Central memory CD8-positive, alpha-beta T cell (primary cell): ENCODE results near the gene LYRM4.

Experiments used
- ATAC-seq: fragments of 150-1000 bp; cut with Tn5 transposase; replicated peaks from 2 replicates; pipeline ENCODE4 v1.10.0; 2022; ENCODE audit warnings: mild to moderate bottlenecking, moderate FRiP score, moderate number of reproducible peaks; ENCODE audit not compliant: poor library complexity, severe bottlenecking; ENCODE audit errors: extremely low read depth
- DNase-seq, 2 donors: peaks; one replicate each; pipeline ENCODE4 v3.0.0; 2021; ENCODE audit warnings: low spot score in 2 of 2
- H3K27ac Mint-ChIP-seq: one replicate; pipeline ENCODE4 v1.8.0; 2022; ENCODE audit warnings: low read depth, mild to moderate bottlenecking, moderate library complexity, mixed read lengths
- H3K27me3 Mint-ChIP-seq: one replicate; pipeline ENCODE4 v1.8.0; 2022; ENCODE audit warnings: mixed read lengths
- H3K36me3 Mint-ChIP-seq: one replicate; pipeline ENCODE4 v1.8.0; 2022; ENCODE audit warnings: mild to moderate bottlenecking, moderate library complexity, mixed read lengths; ENCODE audit not compliant: insufficient read depth
- H3K4me1 Mint-ChIP-seq: one replicate; pipeline ENCODE4 v1.8.0; 2022; ENCODE audit warnings: mixed read lengths
- H3K4me3 Mint-ChIP-seq: one replicate; pipeline ENCODE4 v1.8.0; 2022; ENCODE audit warnings: mild to moderate bottlenecking, moderate library complexity, mixed read lengths
- H3K9me3 Mint-ChIP-seq: one replicate; pipeline ENCODE4 v1.8.0; 2022; ENCODE audit warnings: mixed read lengths

LYRM4 gene

GRCh38 chr6:5153186-5153585 is 107.6 kb downstream of the LYRM4 start:
- ATAC-seq (no peak), DNase-seq (no peak)
- H3K4me3 Mint-ChIP-seq, result no peak overlapping the region
- no peaks in the 10 kb centered on the region for H3K36me3 Mint-ChIP-seq
- H3K9me3 Mint-ChIP-seq, result no peaks in the 10 kb centered on the region
- no peaks in the 10 kb centered on the region for H3K27me3 Mint-ChIP-seq
- H3K4me1 Mint-ChIP-seq, result no peaks in the 10 kb centered on the region
- H3K27ac Mint-ChIP-seq, result no peak overlapping the region

DNA sequence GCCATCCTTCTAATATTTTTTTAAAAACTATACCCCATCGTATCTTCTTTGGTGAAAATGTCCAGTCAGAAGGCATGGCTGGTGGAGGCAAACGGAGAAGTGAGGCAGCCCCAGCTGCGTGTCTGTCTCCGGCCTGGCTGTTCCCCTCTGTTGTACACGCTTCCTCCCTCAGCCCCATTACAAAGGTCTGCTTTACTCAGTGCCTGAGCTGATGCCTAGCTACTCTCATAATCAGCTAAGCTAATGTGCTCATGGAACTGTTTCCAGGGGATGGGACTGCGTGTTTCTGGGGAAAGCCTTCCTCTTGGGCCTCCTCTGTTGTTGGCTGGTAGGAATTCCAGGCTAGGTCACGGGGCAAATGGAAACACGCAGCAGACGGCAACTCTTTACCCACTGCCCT is 108.3 kb downstream of the LYRM4 start:
- H3K4me3 Mint-ChIP-seq, result no peak overlapping the region
- no peaks in the 10 kb centered on the region for H3K9me3 Mint-ChIP-seq
- no peaks in the 10 kb centered on the region for H3K36me3 Mint-ChIP-seq
- H3K4me1 Mint-ChIP-seq, result no peaks in the 10 kb centered on the region
- no peaks in the 10 kb centered on the region for H3K27me3 Mint-ChIP-seq
- ATAC-seq (no peak), DNase-seq (no peak)
- H3K27ac Mint-ChIP-seq, result no peak overlapping the region

GRCh38 chr6:5151955-5152401 is 108.8 kb downstream of the LYRM4 start:
- ATAC-seq (no peak), DNase-seq (no peak)
- Mint-ChIP-seq H3K36me3 (no peaks in the 10 kb centered on the region), H3K9me3 (no peaks in the 10 kb centered on the region), H3K27ac (no peak overlapping the region), H3K4me3 (no peak overlapping the region), H3K4me1 (no peaks in the 10 kb centered on the region), H3K27me3 (no peaks in the 10 kb centered on the region)

DNA sequence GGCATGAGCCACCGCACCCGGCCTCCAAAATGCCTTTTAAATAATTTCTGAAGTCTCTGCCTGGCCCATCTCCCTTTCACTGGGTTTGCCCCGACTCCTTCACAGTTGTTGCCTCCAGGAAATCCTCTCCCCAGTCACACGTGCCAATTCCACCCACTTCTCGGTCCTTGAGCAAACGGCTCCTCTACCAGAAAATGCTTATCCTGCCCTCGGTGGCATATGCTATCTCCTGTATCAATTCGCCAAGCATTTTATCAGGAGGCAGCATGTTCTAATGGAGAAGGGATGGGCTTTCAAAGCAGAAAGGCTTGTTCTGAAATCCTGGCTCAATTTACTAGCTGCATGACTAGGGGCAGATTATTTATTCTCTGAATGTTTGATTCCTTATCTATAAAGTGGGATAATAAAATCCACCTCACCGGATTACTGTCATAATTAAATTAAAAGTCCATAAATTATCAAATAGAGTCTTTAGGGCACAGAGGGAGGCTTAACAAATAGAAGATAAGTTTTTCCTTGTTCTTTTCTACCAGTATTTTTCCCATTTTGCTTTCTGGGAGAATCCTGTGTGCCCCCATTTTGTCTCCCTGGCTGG is 109.3 kb downstream of the LYRM4 start:
- H3K4me3 Mint-ChIP-seq, result no peak overlapping the region
- no peak for DNase-seq
- no peak for ATAC-seq

DNA sequence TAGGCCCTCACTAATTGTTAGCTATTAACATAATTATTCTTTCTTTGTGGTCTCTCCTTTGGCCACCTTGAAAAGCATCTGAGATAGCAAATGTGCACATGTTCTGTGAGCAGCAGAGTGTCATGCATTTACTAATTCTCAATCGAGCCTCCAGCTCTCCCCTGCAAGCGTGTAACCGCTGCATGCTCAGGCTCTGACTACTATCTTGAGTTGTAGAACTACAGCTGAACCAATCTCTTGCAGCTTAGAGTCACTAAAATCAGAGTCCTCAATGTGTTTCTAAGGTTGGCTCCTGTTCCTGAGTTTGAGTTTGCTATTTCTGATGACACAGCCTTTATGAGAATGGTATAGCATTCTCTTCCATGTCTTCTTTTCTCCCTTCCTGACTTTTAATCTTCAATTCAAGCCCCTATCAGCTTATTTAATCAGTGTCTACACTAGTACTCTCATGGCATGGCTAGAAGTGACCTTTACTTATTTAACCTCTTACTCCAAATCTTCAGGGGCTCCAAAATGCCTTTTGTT is 110.1 kb downstream of the LYRM4 start:
- no peak overlapping the region for H3K4me3 Mint-ChIP-seq
- H3K36me3 Mint-ChIP-seq, result no peaks in the 10 kb centered on the region
- no peaks in the 10 kb centered on the region for H3K27me3 Mint-ChIP-seq
- no peaks in the 10 kb centered on the region for H3K9me3 Mint-ChIP-seq
- DNase-seq, result no peak
- ATAC-seq, result no peak
- no peak overlapping the region for H3K27ac Mint-ChIP-seq
- no peaks in the 10 kb centered on the region for H3K4me1 Mint-ChIP-seq

More for the DNA sequence above, 109.3 kb downstream of the LYRM4 start:
- Mint-ChIP-seq H3K27me3 (no peaks in the 10 kb centered on the region), H3K9me3 (no peaks in the 10 kb centered on the region), H3K27ac (no peak overlapping the region), H3K4me1 (no peaks in the 10 kb centered on the region), H3K36me3 (no peaks in the 10 kb centered on the region)

DNA sequence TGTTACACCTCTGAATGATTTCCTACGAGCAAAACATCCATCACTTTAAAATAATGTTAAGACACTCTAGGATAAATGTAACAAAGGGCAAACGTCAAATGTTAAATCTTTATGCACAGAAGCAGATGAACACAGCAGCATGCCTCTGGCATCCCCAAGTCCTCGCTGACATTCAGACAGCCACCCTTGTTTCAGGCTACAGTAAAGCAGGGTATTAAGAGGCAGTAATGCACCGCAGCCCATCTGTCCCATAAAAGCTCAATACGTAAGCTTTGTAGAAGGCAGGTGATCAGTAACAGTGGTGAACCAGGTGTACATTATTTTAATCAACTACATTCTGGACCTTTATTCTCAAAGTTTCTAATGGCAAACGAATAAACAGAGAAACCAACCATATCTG is 110.9 kb downstream of the LYRM4 start:
- Mint-ChIP-seq H3K9me3 (no peaks in the 10 kb centered on the region), H3K36me3 (no peaks in the 10 kb centered on the region), H3K27me3 (no peaks in the 10 kb centered on the region), H3K4me3 (no peak overlapping the region), H3K27ac (no peak overlapping the region), H3K4me1 (no peaks in the 10 kb centered on the region)
- ATAC-seq, result no peak
- DNase-seq, result no peak

GRCh38 chr6:5149159-5149704 is 111.5 kb downstream of the LYRM4 start:
- DNase-seq (no peak), ATAC-seq (no peak)
- Mint-ChIP-seq H3K36me3 (peaks cover 2% of the 10 kb centered on the region), H3K4me1 (no peaks in the 10 kb centered on the region), H3K27ac (no peak overlapping the region), H3K9me3 (no peaks in the 10 kb centered on the region), H3K27me3 (no peaks in the 10 kb centered on the region), H3K4me3 (no peak overlapping the region)

GRCh38 chr6:5146398-5146797 is 114.4 kb downstream of the LYRM4 start:
- DNase-seq (no peak), ATAC-seq (no peak)
- H3K4me1 Mint-ChIP-seq, result no peaks in the 10 kb centered on the region
- H3K9me3 Mint-ChIP-seq, result no peaks in the 10 kb centered on the region
- H3K36me3 Mint-ChIP-seq, result peaks cover 2% of the 10 kb centered on the region
- no peak overlapping the region for H3K27ac Mint-ChIP-seq
- H3K27me3 Mint-ChIP-seq, result no peaks in the 10 kb centered on the region
- no peak overlapping the region for H3K4me3 Mint-ChIP-seq

- no peaks in the 10 kb centered on the region for H3K27me3 Mint-ChIP-seq
- DNase-seq (peak; percentile 72 to 79), ATAC-seq (no peak)
- no peak overlapping the region for H3K27ac Mint-ChIP-seq
- no peaks in the 10 kb centered on the region for H3K9me3 Mint-ChIP-seq
- no peak overlapping the region for H3K4me3 Mint-ChIP-seq
- peaks cover 3% of the 10 kb centered on the region for H3K36me3 Mint-ChIP-seq
- no peaks in the 10 kb centered on the region for H3K4me1 Mint-ChIP-seq
Measured at GRCh38 chr6:5143634-5144311, 117.0 kb downstream of the LYRM4 start.

GRCh38 chr6:5142915-5143314 is 117.8 kb downstream of the LYRM4 start:
- H3K27ac Mint-ChIP-seq, result no peak overlapping the region
- no peaks in the 10 kb centered on the region for H3K27me3 Mint-ChIP-seq
- no peaks in the 10 kb centered on the region for H3K9me3 Mint-ChIP-seq
- H3K36me3 Mint-ChIP-seq, result peaks cover 3% of the 10 kb centered on the region
- no peak for DNase-seq
- no peak overlapping the region for H3K4me3 Mint-ChIP-seq
- ATAC-seq, result no peak
- H3K4me1 Mint-ChIP-seq, result no peaks in the 10 kb centered on the region

DNA sequence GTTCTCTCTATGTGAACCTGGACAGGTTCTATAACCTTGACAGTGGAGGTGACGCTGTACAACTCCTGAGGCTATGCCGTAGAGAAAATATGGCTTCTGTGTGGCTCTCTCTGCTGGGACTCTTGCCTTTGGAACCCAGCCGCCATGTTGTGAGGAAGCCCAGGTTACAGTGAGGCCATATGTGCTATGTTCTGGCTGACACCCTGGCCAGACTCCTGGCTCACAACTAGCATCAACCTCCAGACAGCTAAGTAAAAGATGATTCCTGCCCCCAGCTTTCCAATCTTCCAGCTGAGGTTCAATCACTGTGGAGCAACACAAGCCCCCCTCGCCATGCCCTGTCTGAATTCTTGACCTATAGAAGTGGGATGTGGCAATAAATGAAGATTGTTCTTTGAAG is 118.6 kb downstream of the LYRM4 start:
- H3K36me3 Mint-ChIP-seq, result peaks cover 3% of the 10 kb centered on the region
- H3K27ac Mint-ChIP-seq, result no peak overlapping the region
- H3K4me1 Mint-ChIP-seq, result no peaks in the 10 kb centered on the region
- no peak for ATAC-seq
- no peak overlapping the region for H3K4me3 Mint-ChIP-seq
- H3K27me3 Mint-ChIP-seq, result no peaks in the 10 kb centered on the region
- no peak for DNase-seq
- H3K9me3 Mint-ChIP-seq, result no peaks in the 10 kb centered on the region

- peaks cover 3% of the 10 kb centered on the region for H3K36me3 Mint-ChIP-seq
Measured at GRCh38 chr6:5141046-5141445, 119.7 kb downstream of the LYRM4 start.

More at GRCh38 chr6:5141046-5141445, 119.7 kb downstream of the LYRM4 start:
- no peak overlapping the region for H3K4me3 Mint-ChIP-seq
- no peaks in the 10 kb centered on the region for H3K27me3 Mint-ChIP-seq
- DNase-seq, result no peak
- no peak overlapping the region for H3K27ac Mint-ChIP-seq
- H3K4me1 Mint-ChIP-seq, result no peaks in the 10 kb centered on the region
- ATAC-seq, result no peak
- H3K9me3 Mint-ChIP-seq, result no peaks in the 10 kb centered on the region
